Immature natural killer cell (primary cell): ENCODE results near the gene BORCS5. TPM values are rescaled to one million over a fixed set of nuclear protein-coding genes. Genes with fewer than 3 reads are reported as not detected.
"Not testable (repeated sequence)": the region's sequence is repeated elsewhere in the genome, so short reads cannot be mapped to it uniquely, and the experiment has no call there.

ENCODE experiments used
- DNase-seq, 3 donors: peaks; one replicate each; pipeline ENCODE4 v3.0.0; 2022; ENCODE audit warnings: mixed read lengths in 1 of 3
- H3K27ac Mint-ChIP-seq, 6 donors: one replicate each; pipeline ENCODE4 v1.8.0; 2020; ENCODE audit warnings: mixed read lengths in 6 of 6, mild to moderate bottlenecking in 5 of 6, inconsistent platforms in 4 of 6, moderate library complexity in 3 of 6
- H3K27me3 Mint-ChIP-seq, 3 donors: one replicate each; pipeline ENCODE4 v1.8.0; 2020 to 2021; ENCODE audit warnings: low read depth in 3 of 3, mild to moderate bottlenecking in 3 of 3, mixed read lengths in 3 of 3, moderate library complexity in 3 of 3, inconsistent platforms in 1 of 3
- H3K36me3 Mint-ChIP-seq, 3 donors: one replicate each; pipeline ENCODE4 v1.8.0; 2020; ENCODE audit warnings: mixed read lengths in 3 of 3, inconsistent platforms in 2 of 3, mild to moderate bottlenecking in 2 of 3
- H3K4me1 Mint-ChIP-seq, 2 donors: one replicate each; pipeline ENCODE4 v1.8.0; 2020; ENCODE audit warnings: inconsistent platforms in 2 of 2, mild to moderate bottlenecking in 2 of 2, mixed read lengths in 2 of 2, moderate library complexity in 1 of 2
- H3K4me3 Mint-ChIP-seq, 5 donors: one replicate each; pipeline ENCODE4 v1.8.0; 2020; ENCODE audit warnings: mild to moderate bottlenecking in 5 of 5, mixed read lengths in 5 of 5, inconsistent platforms in 3 of 5, moderate library complexity in 3 of 5
- H3K9me3 Mint-ChIP-seq, 6 donors: one replicate each; pipeline ENCODE4 v1.8.0; 2020; ENCODE audit warnings: mild to moderate bottlenecking in 6 of 6, mixed read lengths in 6 of 6, inconsistent platforms in 4 of 6, moderate library complexity in 3 of 6
- polyA plus RNA-seq, 3 donors: library from polyadenylated mRNA; unstranded; fragments of 300-500 nt; fragmentation: Illumina TruSeq; gene quantifications; one replicate each; pipeline ENCODE4 v1.2.3, GENCODE V29; 2021

Gene BORCS5
- polyA plus RNA-seq, 3 donors from 2014 or later = 16.7 to 34.5 (median 25.6) TPM

GRCh38 chr12:12470751-12471306 lies 114.0 kb downstream of the BORCS5 start:
- H3K27ac Mint-ChIP-seq = peak overlapping the region in 2 of 6 donors; percentile 19 to 73
- H3K36me3 Mint-ChIP-seq = peaks cover 14 to 25% (median 15%) of the 10 kb centered on the region in 3 donors
- H3K27me3 Mint-ChIP-seq = no peaks in the 10 kb centered on the region
- no peaks in the 10 kb centered on the region for H3K9me3 Mint-ChIP-seq
- peaks cover 29 to 59% of the 10 kb centered on the region in 2 donors for H3K4me1 Mint-ChIP-seq
- DNase-seq = no peak
- no peak overlapping the region for H3K4me3 Mint-ChIP-seq

GRCh38 chr12:12471982-12472961 lies 115.4 kb downstream of the BORCS5 start:
- H3K4me1 Mint-ChIP-seq = peaks cover 20 to 46% of the 10 kb centered on the region in 2 donors
- not testable (repeated sequence) for H3K9me3 Mint-ChIP-seq, H3K27me3 Mint-ChIP-seq, DNase-seq, H3K27ac Mint-ChIP-seq, H3K4me3 Mint-ChIP-seq
- H3K36me3 Mint-ChIP-seq = peaks cover 14 to 24% (median 14%) of the 10 kb centered on the region in 3 donors

DNA sequence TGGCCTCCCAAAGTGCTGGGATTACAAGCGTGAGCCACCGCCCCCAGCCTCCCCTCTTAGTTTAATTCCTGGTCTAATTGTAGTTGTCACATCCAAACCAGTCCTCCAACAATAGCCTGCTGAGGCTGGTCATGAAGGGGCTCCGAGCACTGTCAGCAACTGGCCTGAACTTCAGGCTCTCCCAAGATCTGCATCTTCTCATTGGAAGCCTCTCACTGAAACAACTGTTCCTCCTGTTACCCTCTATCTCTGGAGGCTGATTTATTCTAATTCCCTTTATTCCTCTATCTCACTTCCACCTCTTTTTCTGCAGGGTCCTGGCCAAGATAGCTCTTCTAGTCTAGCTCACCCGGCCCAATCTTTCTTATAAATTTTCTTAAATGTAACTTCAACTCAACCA lies 116.3 kb downstream of the BORCS5 start:
- Mint-ChIP-seq H3K4me1 (peaks cover 12 to 37% of the 10 kb centered on the region in 2 donors), H3K9me3 (no peaks in the 10 kb centered on the region), H3K36me3 (peaks cover 14 to 17% (median 17%) of the 10 kb centered on the region in 3 donors), H3K27ac (peak overlapping the region in 3 of 6 donors; percentile 14 to 66 (median 38)), H3K27me3 (no peaks in the 10 kb centered on the region), H3K4me3 (no peak overlapping the region)
- DNase-seq = no peak

GRCh38 chr12:12474471-12474928 lies 117.6 kb downstream of the BORCS5 start:
- Mint-ChIP-seq H3K4me3 (peak overlapping the region in 3 of 5 donors; percentile 1 to 70 (median 15)), H3K9me3 (no peaks in the 10 kb centered on the region), H3K36me3 (peaks cover 9 to 18% (median 17%) of the 10 kb centered on the region in 3 donors), H3K27me3 (no peaks in the 10 kb centered on the region), H3K4me1 (peaks cover 10 to 31% of the 10 kb centered on the region in 2 donors), H3K27ac (peak overlapping the region; percentile 36 to 89 (median 73))
- DNase-seq = no peak

GRCh38 chr12:12474931-12475795 lies 118.3 kb downstream of the BORCS5 start:
- peak; percentile 28 to 78 (median 60) for DNase-seq
- H3K27me3 Mint-ChIP-seq = no peaks in the 10 kb centered on the region
- H3K9me3 Mint-ChIP-seq = no peaks in the 10 kb centered on the region
- peak overlapping the region in 3 of 5 donors; percentile 1 to 70 (median 15) for H3K4me3 Mint-ChIP-seq
- peaks cover 9 to 21% (median 17%) of the 10 kb centered on the region in 3 donors for H3K36me3 Mint-ChIP-seq
- peaks cover 10 to 31% of the 10 kb centered on the region in 2 donors for H3K4me1 Mint-ChIP-seq
- peak overlapping the region; percentile 41 to 89 (median 74) for H3K27ac Mint-ChIP-seq

GRCh38 chr12:12476857-12477531 lies 120.1 kb downstream of the BORCS5 start:
- Mint-ChIP-seq H3K4me1 (peaks cover 14 to 30% of the 10 kb centered on the region in 2 donors), H3K27ac (peak overlapping the region in 1 of 6 donors; percentile 39), H3K36me3 (peaks cover 4 to 17% (median 12%) of the 10 kb centered on the region in 3 donors), H3K27me3 (no peaks in the 10 kb centered on the region), H3K4me3 (no peak overlapping the region), H3K9me3 (no peaks in the 10 kb centered on the region)
- no peak for DNase-seq

DNA sequence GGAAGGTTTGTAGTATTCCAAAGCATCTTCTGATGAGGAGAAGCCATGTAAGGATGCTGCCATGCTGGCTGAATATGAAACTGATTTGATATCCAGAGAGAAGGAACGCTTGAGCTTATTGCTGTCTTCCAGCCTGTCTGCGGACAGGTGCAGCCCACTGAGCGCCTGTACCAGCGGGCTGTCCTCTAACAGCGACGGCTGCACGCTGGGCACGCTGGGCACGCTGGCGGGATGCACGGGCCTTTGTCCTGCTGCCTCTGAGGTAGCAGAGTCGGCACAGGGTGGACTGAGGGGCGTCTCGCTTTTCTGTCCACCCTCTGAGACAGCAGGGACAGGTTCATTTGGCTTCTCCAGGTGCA lies 120.6 kb downstream of the BORCS5 start:
- Mint-ChIP-seq H3K27me3 (peaks cover 0 to 3% (median 0%) of the 10 kb centered on the region in 3 donors), H3K36me3 (peaks cover 4 to 21% (median 14%) of the 10 kb centered on the region in 3 donors), H3K27ac (peak overlapping the region in 2 of 6 donors; percentile 9 to 50), H3K9me3 (no peaks in the 10 kb centered on the region), H3K4me3 (no peak overlapping the region), H3K4me1 (peaks cover 19 to 35% of the 10 kb centered on the region in 2 donors)
- DNase-seq = no peak

GRCh38 chr12:12480074-12480473 lies 123.2 kb downstream of the BORCS5 start:
- Mint-ChIP-seq H3K36me3 (peaks cover 0 to 13% (median 11%) of the 10 kb centered on the region in 3 donors), H3K4me3 (no peak overlapping the region), H3K27me3 (peaks cover 0 to 3% (median 0%) of the 10 kb centered on the region in 3 donors), H3K4me1 (peaks cover 12 to 19% of the 10 kb centered on the region in 2 donors), H3K9me3 (no peaks in the 10 kb centered on the region), H3K27ac (peak overlapping the region in 3 of 6 donors; percentile 27 to 60 (median 41))
- no peak for DNase-seq

GRCh38 chr12:12481631-12482030 lies 124.8 kb downstream of the BORCS5 start:
- no peaks in the 10 kb centered on the region for H3K9me3 Mint-ChIP-seq
- peaks cover 0 to 13% (median 11%) of the 10 kb centered on the region in 3 donors for H3K36me3 Mint-ChIP-seq
- peaks cover 0 to 3% (median 0%) of the 10 kb centered on the region in 3 donors for H3K27me3 Mint-ChIP-seq
- peaks cover 9 to 12% of the 10 kb centered on the region in 2 donors for H3K4me1 Mint-ChIP-seq
- no peak for DNase-seq
- no peak overlapping the region for H3K4me3 Mint-ChIP-seq
- H3K27ac Mint-ChIP-seq = peak overlapping the region in 5 of 6 donors; percentile 75 to 87 (median 79)

DNA sequence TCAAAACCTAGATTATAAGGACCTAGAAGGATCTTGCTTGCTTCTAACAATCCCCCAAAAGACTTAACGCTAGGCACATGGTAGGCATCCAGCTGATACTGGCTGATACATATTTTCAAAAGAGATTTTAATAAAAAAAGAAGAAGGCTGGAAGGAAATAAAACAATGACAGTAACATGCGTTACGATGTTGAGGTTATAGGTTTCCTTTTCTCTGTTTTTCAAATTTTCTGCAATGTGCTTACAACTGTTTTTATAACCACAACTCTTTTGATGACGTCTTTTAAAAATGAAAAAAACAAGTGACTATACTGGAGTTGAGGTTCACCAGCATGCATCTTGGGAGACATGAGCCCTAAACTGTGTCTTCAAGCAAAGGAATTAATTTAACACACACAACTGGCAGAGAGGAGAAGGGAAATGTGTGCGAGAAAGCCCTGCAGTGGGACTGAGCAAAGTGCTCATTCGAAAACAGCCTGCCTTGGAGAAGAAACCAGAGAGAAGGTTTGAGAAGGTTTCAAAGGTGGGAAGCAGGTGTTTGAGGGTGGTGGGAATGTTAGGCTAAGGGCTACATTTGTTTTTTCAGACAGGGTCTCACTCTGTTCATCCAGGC lies 125.4 kb downstream of the BORCS5 start:
- no peaks in the 10 kb centered on the region for H3K9me3 Mint-ChIP-seq
- H3K27me3 Mint-ChIP-seq = peaks cover 0 to 3% (median 0%) of the 10 kb centered on the region in 3 donors
- H3K36me3 Mint-ChIP-seq = peaks cover 0 to 13% (median 11%) of the 10 kb centered on the region in 3 donors
- H3K4me3 Mint-ChIP-seq = peak overlapping the region in 3 of 5 donors; percentile 1 to 46 (median 34)
- peaks cover 9 to 12% of the 10 kb centered on the region in 2 donors for H3K4me1 Mint-ChIP-seq
- peak; percentile 28 to 71 (median 34) for DNase-seq
- peak overlapping the region; percentile 43 to 95 (median 82) for H3K27ac Mint-ChIP-seq

DNA sequence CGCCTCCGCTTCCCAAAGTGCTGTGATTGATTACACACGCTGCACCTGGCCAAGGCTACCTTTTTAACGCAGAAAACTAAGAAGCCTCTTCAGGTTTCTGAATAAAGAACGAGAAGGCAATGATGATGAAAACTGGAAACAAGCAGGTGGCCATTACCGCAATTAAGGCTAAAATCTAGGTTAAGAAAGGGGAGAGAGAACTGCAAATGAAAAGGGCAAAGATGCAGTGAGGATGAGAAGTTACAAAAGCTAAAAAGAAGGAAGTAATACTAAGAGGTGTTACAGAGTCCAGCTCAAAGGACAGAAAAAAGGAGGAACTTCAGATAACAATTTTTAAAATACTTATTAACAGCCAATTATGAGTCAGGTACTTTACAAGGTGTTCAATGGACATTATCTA lies 126.1 kb downstream of the BORCS5 start:
- H3K4me3 Mint-ChIP-seq = peak overlapping the region in 1 of 5 donors; percentile 27
- no peak for DNase-seq
- H3K27ac Mint-ChIP-seq = peak overlapping the region in 5 of 6 donors; percentile 21 to 90 (median 78)
- H3K27me3 Mint-ChIP-seq = peaks cover 0 to 3% (median 2%) of the 10 kb centered on the region in 3 donors
- H3K36me3 Mint-ChIP-seq = peaks cover 0 to 10% (median 4%) of the 10 kb centered on the region in 3 donors
- H3K4me1 Mint-ChIP-seq = peaks cover 9 to 12% of the 10 kb centered on the region in 2 donors
- no peaks in the 10 kb centered on the region for H3K9me3 Mint-ChIP-seq

GRCh38 chr12:12483438-12483837 lies 126.6 kb downstream of the BORCS5 start:
- Mint-ChIP-seq H3K27ac (peak overlapping the region in 3 of 6 donors; percentile 25 to 57 (median 51)), H3K4me1 (peaks cover 9 to 12% of the 10 kb centered on the region in 2 donors), H3K9me3 (no peaks in the 10 kb centered on the region), H3K27me3 (peaks cover 0 to 3% (median 2%) of the 10 kb centered on the region in 3 donors), H3K4me3 (no peak overlapping the region), H3K36me3 (peaks cover 0 to 10% (median 4%) of the 10 kb centered on the region in 3 donors)
- no peak for DNase-seq
